DND-41 (cell line): Measurements from ENCODE around the gene EFCAB11.

Source experiments
- EZH2 ChIP-seq: IDR thresholded peaks from 3 replicates; pipeline ENCODE4 v1.6.1; 2012; ENCODE audit warnings: borderline replicate concordance, low read depth, mild to moderate bottlenecking, moderate library complexity, low read length, inconsistent platforms; ENCODE audit not compliant: severe bottlenecking
- TF ChIP-seq, protein P1 (sequence below): IDR thresholded peaks from 2 replicates; pipeline ENCODE4 v1.5.1; 2012; ENCODE audit warnings: borderline replicate concordance, low read length, moderate library complexity, mild to moderate bottlenecking; ENCODE audit not compliant: poor library complexity, severe bottlenecking; ENCODE audit errors: extremely low read depth

GRCh38 chr14:89814126-89814525 is 140.4 kb downstream of the EFCAB11 start:
- TF ChIP-seq, protein P1, sequence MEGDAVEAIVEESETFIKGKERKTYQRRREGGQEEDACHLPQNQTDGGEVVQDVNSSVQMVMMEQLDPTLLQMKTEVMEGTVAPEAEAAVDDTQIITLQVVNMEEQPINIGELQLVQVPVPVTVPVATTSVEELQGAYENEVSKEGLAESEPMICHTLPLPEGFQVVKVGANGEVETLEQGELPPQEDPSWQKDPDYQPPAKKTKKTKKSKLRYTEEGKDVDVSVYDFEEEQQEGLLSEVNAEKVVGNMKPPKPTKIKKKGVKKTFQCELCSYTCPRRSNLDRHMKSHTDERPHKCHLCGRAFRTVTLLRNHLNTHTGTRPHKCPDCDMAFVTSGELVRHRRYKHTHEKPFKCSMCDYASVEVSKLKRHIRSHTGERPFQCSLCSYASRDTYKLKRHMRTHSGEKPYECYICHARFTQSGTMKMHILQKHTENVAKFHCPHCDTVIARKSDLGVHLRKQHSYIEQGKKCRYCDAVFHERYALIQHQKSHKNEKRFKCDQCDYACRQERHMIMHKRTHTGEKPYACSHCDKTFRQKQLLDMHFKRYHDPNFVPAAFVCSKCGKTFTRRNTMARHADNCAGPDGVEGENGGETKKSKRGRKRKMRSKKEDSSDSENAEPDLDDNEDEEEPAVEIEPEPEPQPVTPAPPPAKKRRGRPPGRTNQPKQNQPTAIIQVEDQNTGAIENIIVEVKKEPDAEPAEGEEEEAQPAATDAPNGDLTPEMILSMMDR: no peak
- no peak for TF ChIP-seq EZH2
